Cardiac fibroblast (primary cell): ENCODE results near the gene KIDINS220.

Experiments
- DNase-seq, 2 donors: peaks; one replicate each; pipeline versions ENCODE4 v3.0.0 to v3.0.0-alpha.2; 2010; ENCODE audit warnings: low read depth in 2 of 2
- H3K4me3 ChIP-seq, 2 donors: replicated peaks in 1 of 2; 1 replicate in 1 of 2; 2 replicates in 1 of 2; pipeline ENCODE4 v1.5.1; 2011; ENCODE audit warnings: low read depth in 2 of 2, low read length in 2 of 2, mild to moderate bottlenecking in 2 of 2, moderate library complexity in 1 of 2
- TF ChIP-seq, protein P1 (sequence below): IDR thresholded peaks from one replicate; pipeline ENCODE4 v1.5.1; 2011; ENCODE audit warnings: low read depth, mild to moderate bottlenecking, low read length, inconsistent platforms

The KIDINS220 gene

DNA sequence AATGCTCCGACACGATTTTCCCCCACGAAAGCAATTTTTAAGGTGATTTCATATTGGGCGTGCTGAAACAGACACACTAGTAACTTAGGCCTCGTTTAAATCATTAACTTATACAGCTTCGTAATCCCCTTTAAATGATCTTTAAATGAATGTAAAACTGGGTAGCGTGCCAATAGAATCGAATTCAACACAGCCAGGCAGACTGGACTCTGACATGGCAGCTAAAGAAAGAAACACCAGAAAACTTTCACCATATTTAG is 157.9 kb downstream of the KIDINS220 start:
- TF ChIP-seq, protein P1, sequence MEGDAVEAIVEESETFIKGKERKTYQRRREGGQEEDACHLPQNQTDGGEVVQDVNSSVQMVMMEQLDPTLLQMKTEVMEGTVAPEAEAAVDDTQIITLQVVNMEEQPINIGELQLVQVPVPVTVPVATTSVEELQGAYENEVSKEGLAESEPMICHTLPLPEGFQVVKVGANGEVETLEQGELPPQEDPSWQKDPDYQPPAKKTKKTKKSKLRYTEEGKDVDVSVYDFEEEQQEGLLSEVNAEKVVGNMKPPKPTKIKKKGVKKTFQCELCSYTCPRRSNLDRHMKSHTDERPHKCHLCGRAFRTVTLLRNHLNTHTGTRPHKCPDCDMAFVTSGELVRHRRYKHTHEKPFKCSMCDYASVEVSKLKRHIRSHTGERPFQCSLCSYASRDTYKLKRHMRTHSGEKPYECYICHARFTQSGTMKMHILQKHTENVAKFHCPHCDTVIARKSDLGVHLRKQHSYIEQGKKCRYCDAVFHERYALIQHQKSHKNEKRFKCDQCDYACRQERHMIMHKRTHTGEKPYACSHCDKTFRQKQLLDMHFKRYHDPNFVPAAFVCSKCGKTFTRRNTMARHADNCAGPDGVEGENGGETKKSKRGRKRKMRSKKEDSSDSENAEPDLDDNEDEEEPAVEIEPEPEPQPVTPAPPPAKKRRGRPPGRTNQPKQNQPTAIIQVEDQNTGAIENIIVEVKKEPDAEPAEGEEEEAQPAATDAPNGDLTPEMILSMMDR = no peak

More for the DNA sequence above, 157.9 kb downstream of the KIDINS220 start:
- no peak for DNase-seq
- peak overlapping the region; percentile 51 to 59 for H3K4me3 ChIP-seq
